ENCODE measurements around the gene TYR.
A peak's percentile ranks its signal among the peaks of the same experiment; 100 is the strongest.
"Not testable (repeated sequence)": the region's sequence is repeated elsewhere in the genome, so short reads cannot be mapped to it uniquely, and the experiment has no call there.

The TYR gene

GRCh38 chr11:89272540-89273088 is 94.9 kb downstream of the TYR start:
- not testable (repeated sequence) for DNase-seq

DNA sequence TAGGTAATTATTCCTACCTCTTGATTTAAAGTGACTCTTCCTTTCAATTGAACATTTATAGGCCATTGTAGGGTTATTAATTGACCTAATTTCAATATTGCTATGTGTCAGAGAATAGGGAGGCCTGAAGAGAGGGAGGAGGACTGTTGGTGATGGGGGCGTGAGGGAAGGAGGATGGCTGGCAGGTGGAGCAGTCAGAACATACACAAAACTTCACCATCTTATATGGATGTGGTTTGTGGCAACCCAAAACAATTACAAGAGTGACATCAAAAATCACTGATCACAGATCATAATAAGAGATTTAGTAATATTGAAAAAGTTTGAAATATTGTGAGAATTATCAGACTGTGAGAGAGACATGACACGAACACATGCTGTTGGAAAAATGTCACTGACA is 95.5 kb downstream of the TYR start:
- DNase-seq, result not testable (repeated sequence)

GRCh38 chr11:89275966-89276365 is 98.3 kb downstream of the TYR start:
- DNase-seq, result peak in 3 of 14 donors; percentile 1 to 39 (median 2)

DNA sequence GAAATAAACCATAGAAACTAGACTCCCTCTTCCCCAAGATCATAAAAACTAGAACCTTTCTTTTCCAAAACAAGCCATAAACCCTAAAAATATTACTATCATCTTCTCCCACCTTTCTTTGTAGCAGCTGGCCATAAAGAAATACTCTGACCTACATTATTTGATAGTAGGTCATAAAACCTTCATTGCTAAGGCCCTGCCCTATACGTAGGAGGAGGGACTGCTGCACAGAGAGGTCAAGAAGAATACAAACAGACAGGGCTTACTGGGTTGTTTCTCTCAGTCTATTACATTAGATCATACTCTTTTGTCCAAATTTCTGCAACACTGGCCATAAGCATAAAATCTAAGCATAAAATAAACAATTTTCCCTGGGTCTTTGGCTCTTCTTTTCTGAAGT is 101.5 kb downstream of the TYR start:
- no peak for DNase-seq

- not testable (repeated sequence) for DNase-seq
These were observed 103.5 kb downstream of the TYR start for GRCh38 chr11:89281032-89281677.

- DNase-seq, result not testable (repeated sequence)
These were observed 108.9 kb downstream of the TYR start for GRCh38 chr11:89286601-89287000.

- DNase-seq, result not testable (repeated sequence)
These were observed 110.3 kb downstream of the TYR start for GRCh38 chr11:89288004-89288403.

DNA sequence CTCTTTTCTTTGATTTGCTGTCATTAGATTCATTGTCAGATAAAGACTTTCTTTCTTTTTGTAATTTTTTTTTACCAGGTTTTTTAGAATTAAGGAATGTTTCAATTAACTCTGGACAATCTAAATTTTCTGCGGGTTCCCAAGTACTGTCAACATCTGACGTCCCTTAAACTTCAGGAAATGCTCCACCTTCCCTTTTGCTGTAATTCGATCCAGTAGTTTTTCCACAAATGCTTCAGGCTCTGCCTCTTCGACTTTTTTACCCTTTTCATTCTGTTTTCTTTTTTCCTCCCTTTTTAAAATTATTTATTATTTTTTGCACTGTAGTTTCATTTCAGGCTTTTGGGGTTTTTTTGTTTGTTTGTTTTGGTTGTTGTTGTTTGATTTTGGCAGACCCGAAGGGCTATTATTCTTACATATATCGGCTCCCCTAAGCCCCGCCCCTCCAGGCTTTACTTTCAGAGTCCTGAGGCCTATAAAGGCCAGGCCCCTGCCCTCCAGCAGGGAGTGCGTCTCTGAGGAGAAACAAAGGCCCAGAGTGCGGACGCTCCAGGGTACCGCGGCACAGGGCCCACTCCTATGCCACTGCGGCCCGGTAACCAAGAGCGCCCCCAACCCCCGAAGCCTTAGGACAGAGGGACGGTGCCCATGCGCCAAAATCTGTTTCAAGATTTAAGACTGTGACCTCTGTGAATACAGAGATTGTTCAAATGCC is 116.4 kb downstream of the TYR start:
- no peak for DNase-seq

GRCh38 chr11:89295023-89295422 is 117.3 kb downstream of the TYR start:
- DNase-seq, result not testable (repeated sequence)

GRCh38 chr11:89303029-89303428 is 125.4 kb downstream of the TYR start:
- not testable (repeated sequence) for DNase-seq

- DNase-seq, result not testable (repeated sequence)
These were observed 130.6 kb downstream of the TYR start for GRCh38 chr11:89308272-89308671.

DNA sequence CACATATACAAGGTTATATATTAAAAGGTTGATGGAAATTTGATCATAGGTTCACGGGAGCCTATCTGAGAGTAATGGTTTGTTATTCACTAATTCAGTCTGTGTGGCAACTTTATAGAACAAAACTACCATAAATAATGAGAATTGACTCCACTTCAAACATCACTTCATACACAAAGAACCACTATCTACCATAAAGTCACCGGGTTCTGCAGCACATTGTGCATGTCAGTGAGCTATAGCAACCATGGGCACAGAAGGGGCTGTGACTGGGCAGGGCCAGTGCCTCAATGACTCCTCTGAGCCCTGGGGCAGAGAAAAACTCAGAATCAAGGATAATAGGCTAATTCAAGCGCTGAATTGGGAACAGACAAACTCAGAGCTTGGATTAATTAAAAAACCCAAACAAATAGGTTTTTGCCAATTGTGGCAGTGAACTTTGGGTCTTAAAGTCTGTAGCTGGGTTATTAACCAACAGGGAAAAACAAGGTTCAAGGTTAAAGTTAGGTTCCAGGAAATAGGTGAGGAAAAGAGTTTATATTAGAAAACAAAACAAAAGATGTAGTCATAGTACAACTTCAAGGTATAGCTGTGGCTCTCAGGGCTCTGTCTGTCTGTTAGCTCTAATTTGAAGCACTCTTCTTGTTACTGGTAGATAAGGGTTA is 131.8 kb downstream of the TYR start:
- DNase-seq, result not testable (repeated sequence)

- not testable (repeated sequence) for DNase-seq
These were observed 132.9 kb downstream of the TYR start for GRCh38 chr11:89310607-89311006.

- no peak for DNase-seq
These were observed 143.7 kb downstream of the TYR start for GRCh38 chr11:89321401-89321800.

GRCh38 chr11:89327885-89328284 is 150.2 kb downstream of the TYR start:
- no peak for DNase-seq

GRCh38 chr11:89331940-89332339 is 154.3 kb downstream of the TYR start:
- DNase-seq, result not testable (repeated sequence)

DNA sequence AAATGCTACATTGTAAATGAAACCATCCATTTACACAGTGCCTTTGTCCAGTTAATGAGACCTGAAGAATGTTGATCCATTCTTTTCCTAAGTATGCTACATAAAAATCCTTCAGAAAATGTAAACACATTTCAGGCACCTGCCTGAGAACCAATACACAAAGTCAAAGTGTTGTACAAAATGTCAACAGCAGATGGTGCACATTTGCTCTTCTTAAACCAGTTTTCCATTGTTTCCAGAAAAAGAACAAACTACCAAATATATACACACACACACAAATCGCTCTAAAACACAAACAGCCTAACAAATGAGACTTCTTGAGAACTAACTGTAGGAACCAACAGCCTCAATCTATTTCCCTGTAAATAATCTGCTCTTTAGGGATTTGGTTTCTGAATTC is 156.0 kb downstream of the TYR start:
- DNase-seq, result not testable (repeated sequence)

GRCh38 chr11:89337100-89337650 is 159.5 kb downstream of the TYR start:
- DNase-seq, result not testable (repeated sequence)

- not testable (repeated sequence) for DNase-seq
These were observed 160.4 kb downstream of the TYR start for GRCh38 chr11:89338073-89338472.

DNA sequence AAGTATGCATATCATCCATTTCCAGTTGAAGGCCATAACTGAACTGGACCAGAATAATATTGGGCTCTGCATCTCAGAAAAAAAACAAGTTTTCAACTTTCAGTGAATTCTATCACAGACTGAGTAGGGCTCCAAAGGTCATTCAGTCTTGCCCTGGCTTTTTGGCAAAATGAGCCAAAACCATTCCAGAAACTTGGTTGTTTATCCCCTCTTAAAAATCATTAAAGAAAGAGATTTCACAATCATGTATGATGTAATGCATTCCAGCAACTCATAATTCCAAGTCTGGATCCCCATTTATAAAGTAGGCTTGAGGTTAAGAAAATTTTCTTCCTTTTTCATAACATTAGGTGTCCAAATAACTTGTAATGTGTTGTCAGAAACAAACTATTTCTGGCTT is 162.8 kb downstream of the TYR start:
- DNase-seq, result not testable (repeated sequence)

GRCh38 chr11:89342880-89343572 is 165.4 kb downstream of the TYR start:
- DNase-seq, result not testable (repeated sequence)

Data from C1 segment of cervical spinal cord (tissue), 14 donors.